HT-29 (cell line): ENCODE measurements around the gene MRTFA. TPM values are rescaled to one million over a fixed set of nuclear protein-coding genes. Genes with fewer than 3 reads are reported as not detected.
"Not testable (repeated sequence)": the region's sequence is repeated elsewhere in the genome, so short reads cannot be mapped to it uniquely, and the experiment has no call there.

ENCODE experiments used
- DNase-seq: peaks from one replicate; pipeline ENCODE4 v3.0.0-alpha.2; 2015; ENCODE audit warnings: low spot score
- total RNA-seq: library from RNA; depleted of rRNA; stranded (reverse); fragments of >200 nt; shearing (Covaris generic); gene quantifications from 2 replicates; pipeline ENCODE4 v1.2.3, GENCODE V29; 2014

The MRTFA gene
- total RNA-seq, 1 experiment from 2014 or later = 26.1 TPM

DNA sequence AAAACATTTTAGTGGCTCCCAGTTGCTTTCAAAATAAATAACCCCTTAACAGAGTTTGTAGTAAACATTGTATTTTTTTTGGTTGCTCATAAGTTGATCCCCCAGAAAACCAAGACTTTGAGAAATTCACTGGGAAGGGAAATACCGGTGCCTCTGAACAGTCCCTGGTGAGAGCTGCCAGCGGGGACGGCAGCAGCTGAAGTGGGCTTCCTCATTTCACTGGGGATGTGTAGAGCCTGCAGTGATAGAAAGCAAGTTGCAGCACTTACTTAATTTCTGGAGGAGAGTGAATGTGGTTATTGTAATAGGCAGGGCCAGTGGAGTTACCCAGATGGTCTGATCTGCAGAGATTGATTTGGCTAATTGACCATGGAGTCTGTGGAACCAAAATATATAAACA is 24.2 kb upstream of the MRTFA start:
- DNase-seq = no peak

DNA sequence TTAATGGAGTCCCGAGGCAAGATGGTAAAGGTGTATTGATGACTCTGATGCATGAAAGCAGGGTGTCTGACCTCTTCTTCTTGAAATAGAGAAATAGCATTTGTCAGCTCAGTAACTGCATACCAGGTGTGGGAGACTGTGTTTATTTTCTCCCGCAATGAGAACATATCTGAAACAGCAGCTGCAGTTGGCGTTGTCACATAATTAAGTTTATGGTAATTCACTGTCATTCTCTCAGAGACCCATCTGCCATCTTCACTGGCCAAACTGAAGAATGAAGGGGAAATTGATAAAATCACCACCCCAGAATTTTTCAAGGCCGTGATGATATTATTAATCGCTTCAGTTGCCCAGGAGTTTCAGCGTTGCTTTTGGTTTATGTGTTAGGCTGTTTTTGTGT is 22.6 kb upstream of the MRTFA start:
- DNase-seq = no peak

DNA sequence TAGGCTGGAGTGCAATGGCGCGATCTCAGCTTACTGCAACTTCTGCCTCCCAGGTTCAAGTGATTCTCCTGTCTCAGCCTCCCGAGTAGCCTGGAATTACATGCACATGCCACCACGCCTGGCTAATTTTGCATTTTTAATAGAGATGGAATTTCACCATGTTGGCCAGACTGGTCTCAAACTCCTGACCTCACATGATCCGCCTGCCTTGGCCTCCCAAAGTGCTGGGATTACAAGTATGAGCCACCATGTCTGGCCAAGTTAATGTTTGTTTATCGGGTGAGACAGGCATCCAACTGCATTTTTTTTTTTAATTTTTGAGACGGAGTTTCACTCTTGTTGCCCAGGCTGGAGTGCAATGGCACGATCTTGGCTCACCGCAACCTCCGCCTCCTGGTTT is 20.1 kb upstream of the MRTFA start:
- DNase-seq = not testable (repeated sequence)

DNA sequence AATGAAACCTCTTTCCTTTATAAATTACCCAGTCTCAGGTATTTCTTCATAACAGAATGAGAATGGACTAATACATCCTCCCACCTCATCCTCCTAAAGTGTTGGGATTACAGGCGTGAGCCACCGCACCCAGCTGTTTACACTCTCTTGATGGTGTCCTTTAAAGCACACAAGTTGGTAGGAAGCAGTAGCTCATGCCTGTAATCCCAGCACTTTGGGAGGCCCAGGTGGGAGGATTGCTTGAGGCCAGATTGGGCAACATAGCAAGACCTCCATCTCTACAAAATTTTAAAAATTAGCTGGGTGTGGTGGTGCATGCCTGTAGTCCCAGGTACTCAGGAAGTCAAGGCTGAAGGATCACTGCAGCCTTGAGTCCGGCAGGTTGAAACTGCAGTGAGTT is 19.4 kb upstream of the MRTFA start:
- DNase-seq = not testable (repeated sequence)

DNA sequence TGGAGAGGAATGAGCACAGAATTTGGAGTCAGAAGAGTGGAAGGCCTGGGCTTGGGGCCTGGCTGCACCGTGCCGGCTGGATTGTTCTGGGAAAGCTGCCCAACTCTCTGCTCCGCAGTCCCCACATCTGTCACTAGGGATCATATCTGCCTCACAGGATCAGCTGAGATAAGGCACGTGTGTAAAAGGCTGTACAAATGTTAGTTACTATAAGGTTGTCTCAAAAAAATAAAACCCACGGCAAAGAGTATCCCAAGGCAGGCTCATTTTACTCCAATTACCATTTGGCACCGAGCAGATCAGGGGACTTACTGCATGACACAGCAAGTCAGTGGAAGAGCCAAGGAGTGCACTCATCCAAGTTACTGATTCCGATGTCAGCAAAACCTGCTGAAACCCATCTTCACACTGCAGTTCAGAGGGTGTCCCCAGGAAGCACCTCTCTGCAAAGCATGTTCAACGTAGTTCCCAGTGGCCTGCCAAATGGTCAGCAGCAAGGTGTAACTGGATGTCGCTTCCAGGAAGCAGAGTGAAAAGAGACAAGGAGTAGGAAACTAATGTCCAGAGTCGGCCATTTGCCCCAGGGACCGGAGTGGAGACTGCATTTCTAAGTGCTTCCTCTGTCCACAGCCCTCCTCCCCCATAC is 18.1 kb upstream of the MRTFA start:
- peak; percentile 14 for DNase-seq

DNA sequence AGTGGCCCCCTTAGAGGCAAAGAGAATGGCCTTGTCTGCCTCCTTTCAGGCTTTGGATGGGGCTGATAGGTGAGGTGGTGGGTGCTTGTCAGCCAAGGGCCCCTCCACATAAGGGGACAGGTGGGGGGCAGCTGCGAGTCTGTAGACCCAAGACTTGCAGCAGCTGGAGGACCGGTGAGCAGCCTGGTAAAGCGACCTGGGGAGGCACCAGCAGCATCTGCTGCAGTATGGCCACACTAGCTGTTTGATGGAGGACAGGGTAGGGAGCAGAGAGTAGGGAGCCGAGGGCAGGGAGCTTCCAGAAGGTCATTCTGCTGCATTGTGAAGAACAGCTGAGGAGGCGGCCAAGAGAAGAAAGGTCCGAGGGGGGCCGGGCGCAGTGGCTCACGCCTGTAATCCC is 16.8 kb upstream of the MRTFA start:
- no peak for DNase-seq

DNA sequence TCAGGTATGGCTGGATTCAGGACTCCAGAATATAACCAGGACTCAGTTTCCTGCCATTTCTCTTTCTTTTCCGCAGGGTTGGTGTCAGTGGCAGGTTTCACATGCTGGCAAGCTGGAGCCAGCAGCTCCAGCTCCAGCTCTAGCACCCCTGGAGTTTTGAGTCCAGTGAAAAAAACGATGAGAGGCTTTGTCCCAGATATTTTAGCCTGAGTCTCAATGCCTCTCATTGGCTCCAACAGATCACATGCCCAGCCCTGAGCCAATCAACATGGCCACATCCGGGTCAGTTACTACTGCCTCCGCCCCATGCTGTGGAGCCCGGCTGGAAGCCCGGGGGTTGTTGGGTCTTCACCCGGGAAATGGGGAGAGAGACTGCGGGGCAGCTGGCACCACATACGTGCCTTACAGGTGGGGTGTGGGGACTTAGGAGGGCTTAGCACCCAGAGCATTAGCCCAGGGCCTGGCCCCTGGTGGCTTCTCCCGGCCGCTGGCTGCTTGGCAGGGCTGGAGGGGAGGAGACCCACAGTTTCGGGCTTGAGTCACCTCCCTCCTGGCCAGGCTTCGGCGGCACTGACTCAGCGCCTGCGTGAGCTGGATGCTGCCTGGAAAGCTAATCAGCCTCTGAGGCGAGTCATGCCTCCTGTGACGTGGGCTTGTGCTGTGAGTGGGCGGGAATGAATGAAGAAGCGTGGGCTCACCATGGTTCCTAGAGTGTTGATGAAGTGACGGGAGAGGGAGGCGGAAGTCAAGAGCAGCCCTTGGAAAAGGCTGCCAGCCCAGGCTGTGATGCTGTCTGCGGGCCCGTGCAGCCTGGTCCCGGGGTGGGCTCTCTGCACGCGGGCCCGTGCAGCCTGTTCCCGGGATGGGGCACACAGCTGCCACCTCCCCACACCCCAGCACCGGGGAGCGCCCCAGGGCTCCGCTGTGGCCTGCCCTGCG is 15.3 kb upstream of the MRTFA start:
- DNase-seq = peak; percentile 90

DNA sequence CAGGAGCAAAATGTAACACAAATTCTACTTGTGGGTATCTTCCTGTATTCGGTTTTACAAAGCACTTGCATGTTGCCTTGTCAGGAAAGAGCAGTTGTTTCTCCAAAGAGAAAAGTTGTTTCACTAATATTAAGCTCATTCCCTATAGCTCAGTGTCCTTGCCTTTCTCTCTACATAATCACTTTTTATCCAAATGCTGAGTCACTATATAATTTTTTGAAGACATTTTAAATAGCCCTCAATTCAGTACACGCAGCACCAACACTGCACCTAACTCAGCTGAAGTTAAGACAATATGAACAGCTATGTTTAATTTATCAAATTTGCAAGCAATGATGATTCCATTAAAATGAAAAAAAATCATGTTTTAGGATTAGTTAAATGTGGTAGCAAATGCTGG is 14.5 kb upstream of the MRTFA start:
- no peak for DNase-seq

DNA sequence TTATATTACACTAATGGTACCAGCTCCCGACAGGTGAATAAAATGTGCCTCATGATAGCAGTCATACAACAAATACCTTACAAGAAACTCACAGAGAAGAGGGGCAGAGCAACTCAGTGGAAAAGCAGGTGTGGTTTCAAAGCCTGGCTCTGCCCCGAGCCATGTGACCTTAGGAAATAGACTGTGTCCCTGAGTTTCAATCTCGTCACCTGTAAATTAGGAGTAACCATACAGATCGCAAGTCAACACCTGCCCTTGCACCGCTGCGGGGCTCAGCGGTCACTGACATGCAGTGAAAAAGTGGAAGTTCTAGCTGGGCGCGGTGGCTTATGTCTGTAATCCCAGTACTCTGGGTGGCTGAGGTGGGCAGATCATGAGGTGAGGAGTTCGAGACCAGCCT is 11.9 kb upstream of the MRTFA start:
- DNase-seq = no peak

DNA sequence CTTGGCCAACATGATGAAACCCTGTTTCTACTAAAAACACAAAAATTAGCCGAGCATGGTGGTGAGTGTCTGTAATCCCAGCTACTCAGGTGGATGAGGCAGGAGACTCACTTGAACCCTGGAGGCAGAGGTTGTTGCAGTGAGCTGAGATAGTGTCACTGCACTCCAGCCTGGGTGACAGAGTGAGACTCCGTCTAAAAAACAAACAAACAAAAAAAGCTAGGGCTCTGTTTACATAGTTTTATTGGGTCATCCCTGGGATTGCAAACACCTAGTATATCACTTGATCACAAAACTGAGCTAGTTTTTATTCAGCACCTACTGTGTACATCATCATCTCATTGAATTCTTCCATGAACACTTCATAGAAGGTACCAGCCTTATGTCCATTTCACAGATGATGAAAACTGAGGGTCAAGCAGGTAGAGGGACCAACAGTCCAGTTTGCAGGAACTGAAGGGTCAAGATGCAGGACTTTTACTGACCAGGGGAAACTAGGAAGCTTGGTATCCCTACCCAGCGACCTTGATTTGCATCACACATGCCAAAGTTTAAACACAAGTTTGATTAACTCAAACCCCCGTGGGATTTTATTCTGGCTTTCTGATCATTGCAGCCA is 9.2 kb upstream of the MRTFA start:
- no peak for DNase-seq

DNA sequence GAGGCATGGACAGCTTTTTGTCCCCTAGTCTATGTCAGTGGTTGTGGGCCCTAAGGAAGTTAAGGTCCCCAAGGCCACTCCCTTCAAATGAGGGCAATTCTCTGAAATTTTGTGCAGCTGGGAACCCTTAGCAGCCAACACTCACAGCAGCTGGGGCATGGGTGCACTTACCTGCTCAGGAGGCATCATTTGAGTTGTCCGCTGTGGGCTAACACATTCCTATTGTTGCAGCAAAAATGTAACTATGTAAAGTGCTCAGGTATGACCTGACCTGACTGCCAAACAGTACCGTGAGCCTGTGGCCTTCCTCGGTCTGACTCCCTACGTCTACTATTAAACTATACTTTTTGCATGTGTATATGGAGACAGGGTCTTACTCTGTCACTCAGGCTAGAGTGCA is 5.8 kb upstream of the MRTFA start:
- DNase-seq = no peak

DNA sequence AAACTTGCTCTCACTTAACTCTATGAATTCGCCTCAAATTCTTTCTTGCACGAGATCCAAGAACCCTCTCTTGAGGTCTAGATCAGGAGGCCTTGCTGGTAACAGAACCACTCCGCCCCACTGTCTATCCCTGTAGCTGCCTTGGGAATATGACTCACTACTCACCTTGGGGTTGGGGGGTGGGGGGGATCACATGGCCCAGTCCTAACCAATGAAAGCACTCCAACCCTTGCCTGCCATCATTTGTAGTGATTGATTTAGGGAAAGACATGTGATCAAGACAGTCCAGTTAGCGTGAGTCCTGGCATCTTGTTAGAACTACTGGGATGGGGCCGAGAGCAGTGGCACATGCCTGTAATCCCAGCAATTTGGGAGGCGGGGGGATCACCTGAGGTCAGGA is 4.8 kb upstream of the MRTFA start:
- peak; percentile 15 for DNase-seq

DNA sequence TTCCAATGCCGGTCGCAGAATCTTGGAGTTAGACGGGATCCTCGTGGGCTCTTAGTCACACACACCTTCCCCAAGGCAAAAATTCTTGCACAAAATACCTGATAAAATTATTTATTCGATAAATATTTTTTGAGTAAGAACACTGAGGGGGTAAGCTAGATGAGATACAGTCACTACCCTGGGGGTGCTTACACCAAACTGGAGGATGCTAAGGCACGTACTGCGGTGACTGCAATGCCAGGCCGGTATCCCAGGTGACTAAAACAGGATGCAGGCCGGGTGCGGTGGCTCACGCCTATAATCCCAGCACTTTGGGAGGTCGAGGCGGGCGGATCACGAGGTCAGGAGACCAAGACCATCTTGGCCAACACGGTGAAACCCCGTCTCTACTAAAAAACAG is 1.7 kb upstream of the MRTFA start:
- no peak for DNase-seq

DNA sequence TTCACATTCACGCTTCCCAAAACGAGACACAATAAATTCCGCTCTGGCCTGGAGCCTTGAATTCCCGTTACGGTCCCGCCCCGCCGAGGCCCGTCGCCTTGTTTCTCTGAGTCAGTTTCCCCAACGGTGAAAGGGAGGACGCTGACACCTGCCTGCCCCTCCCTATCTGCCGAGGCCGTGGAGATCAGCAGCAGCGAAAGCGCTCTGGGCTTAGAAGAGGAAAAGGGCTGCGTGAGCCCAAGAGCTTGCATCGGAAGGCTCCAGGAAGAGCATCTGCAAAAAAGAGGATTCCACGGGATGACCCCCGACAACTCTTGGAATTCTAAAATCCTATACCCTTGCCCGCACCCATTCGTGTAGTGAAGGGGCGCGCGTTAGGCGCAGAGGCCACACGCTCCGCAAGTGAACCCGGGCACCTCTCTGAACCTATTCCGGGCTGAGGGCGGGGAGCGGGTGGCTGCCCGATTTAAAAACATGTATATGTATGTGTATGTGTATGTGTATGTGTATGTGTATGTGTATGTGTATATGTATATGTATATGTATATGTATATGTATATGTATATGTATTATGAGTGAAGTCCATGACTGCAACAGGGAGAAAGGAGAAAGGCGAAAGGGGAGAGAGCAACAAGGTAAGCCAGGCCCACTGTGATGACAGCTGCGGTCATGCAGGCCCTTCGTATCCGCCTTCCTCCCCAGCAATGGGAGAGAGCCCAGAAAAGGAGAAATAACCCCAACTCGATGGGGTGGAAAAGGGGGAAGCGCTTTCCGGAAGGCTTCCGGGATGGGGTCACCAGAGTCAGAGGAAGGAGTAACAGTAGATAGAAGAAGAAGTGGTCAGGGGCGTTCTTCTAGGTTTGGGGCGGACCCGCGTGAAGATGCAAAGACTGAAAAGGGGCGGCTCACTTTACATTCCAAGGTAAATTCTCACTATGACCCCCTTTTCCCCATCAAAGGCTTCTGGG is 948 bp upstream of the MRTFA start:
- DNase-seq = no peak

DNA sequence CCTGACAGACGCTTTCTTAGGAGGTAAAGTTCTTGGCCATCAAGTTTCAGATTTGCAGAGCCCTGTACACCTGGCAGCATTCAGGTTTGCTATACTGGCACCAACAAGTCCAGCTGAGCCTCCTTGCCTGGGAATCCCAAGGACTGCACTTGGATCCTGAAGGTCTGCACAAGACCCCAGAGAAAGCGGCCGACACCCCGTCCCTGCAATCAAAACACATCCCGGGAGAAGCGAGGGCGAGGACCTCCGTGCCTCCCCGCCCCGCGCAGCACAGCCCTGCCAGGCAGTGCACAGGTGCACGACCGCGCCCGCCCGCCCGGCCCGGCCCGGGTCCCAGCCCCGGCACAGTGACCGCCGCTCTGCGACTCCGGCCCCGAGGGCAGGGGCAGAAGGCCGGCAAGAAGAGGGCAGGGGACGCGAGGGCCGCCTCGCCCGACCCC is 559 bp downstream of the MRTFA start:
- peak; percentile 22 for DNase-seq

DNA sequence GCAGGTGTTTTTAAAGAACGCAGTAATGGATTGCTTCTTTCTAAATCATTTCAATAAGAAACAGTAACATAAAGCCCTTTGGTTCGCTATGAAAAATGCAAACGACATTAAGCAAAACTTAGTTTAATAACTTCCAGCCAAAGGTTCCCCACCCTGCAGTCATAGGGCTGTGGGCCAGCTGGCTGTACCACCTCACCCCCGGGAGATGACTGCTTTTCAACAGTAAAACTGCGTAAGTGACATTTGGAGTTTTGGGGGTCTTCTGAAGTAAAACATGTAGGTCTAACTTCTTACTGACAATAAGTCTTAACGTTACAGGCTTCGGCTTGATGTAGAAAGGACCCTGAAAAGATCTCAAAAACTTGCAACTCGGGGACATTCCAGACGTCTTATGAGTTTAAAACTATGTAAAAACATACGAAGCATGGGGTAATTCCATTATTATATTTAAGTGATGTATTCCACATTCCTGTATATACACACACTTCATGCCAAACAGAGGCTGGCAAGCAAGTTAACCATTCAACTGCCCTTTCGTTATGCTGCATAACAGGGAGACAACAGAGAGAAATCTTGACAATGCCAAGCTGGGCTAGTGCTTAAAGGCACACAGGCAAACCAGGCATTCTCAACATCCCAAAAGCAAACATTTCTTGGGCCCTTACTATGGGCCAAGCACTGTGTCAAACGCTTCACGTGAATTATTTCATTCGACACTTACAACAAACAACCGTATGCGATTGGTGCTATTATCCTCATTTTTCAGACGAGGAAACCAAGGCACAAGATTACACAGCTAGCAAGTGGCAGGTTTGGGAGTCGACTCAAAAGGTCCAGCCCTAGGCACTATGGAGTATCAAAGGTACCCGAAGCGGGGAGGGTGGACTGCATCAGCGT is 1.2 kb downstream of the MRTFA start:
- no peak for DNase-seq

DNA sequence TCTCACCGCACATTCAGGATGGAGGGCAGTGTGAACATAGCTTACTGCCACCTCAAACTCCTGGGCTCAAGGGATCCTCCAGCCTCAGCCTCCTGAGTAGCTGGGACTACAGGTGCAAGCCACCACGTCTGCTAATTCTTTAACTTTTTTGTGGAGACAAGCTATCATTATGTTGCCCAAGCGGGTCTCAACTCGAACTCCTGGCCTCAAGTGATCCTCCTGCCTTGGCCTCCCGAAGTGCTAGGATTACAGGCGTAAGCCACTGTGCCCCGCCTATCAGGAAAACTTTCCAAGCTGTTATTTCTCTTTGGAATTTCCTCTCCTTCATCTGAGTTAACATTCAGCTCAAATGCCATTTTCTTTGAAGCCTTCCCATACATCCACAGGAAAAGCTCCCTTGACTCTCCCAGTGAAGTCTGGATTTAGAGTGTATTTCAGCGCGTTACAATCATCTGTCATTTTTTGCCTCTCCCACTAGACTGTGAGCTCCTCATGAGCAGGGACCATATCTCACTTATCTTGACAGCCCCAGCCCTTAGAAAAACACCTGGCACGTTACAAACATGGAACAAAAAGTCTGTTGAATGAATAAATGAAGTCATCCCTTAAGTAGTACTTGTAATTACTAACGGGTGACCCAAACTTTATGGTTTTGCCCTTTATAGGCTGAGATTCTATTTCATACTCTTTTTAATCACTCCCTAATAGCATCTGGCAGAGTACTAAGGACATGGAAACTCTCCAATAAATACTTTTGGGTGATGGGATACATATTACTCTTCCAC is 2.2 kb downstream of the MRTFA start:
- no peak for DNase-seq

DNA sequence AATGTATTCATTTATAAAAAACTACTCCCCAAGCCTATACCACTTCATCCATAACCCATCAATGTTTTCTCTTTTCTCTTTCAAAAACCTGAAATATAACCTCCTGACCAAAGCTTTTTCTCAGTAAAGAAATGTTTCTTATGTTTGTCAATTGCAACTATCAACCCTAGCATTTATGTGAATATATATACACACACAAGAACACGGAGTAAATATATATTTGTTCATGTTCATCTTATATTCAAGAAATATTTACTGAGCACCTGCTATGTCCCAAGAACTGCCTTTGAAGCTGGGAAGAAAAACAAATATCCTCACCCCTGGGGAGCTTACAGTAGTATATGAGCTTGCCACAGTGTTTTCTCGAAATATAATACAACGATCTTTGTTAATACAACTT is 3.5 kb downstream of the MRTFA start:
- no peak for DNase-seq

DNA sequence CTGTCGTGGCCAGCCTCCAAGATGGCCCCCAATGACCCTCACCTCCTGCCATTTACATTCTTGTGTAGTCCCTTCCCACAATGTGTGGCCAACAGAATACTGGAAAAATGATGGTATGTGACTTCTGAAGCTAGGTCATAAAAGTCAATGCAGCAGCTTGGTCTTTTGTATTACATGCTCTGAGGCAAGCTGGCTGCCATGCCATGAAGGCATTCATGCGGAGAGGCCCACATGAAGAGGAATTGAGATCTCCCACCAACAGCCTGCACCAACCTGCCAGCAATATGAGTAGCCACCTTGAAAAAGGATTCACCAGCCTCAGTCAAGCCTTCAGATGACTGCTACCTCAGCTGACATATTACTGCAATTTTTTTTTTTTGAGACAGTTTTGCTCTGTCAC is 4.6 kb downstream of the MRTFA start:
- no peak for DNase-seq
